SK-N-SH treated with all-trans-retinoic acid at 6 μM for 48 hours (cell line): ENCODE data around the gene RCVRN.

Source experiments
- ATAC-seq: fragments of 200-7000 bp; cut with Tn5 transposase; 3 replicates; pipeline ENCODE4 v1.9.1; 2020; ENCODE audit warnings: mild to moderate bottlenecking, moderate library complexity
- ARNTL ChIP-seq: fragments of 450-650 bp; formaldehyde crosslinking; IDR thresholded peaks from 2 replicates; pipeline ENCODE4 v1.5.0; 2020; ENCODE audit warnings: low read depth, mild to moderate bottlenecking, moderate library complexity, borderline replicate concordance
- CREB5 ChIP-seq: fragments of 250-450 bp; sonication (Bioruptor Pico); IDR thresholded peaks from 2 replicates; pipeline ENCODE4 v1.5.1; 2020; ENCODE audit warnings: low read depth, mild to moderate bottlenecking, moderate library complexity
- CSDC2 ChIP-seq: fragments of 250-450 bp; sonication (Bioruptor Pico); IDR thresholded peaks from 2 replicates; pipeline ENCODE4 v1.5.0; 2020; ENCODE audit warnings: mild to moderate bottlenecking, moderate library complexity
- CSRNP3 ChIP-seq: fragments of 250-450 bp; sonication (Bioruptor Pico); IDR thresholded peaks from 2 replicates; pipeline ENCODE4 v1.5.1; 2021; ENCODE audit warnings: mild to moderate bottlenecking, moderate library complexity
- ESRRG ChIP-seq: fragments of 250-450 bp; sonication (Bioruptor Pico); IDR thresholded peaks from 2 replicates; pipeline ENCODE4 v1.6.1; 2021; ENCODE audit warnings: mild to moderate bottlenecking
- GLIS3 ChIP-seq: fragments of 250-450 bp; sonication (Bioruptor Pico); IDR thresholded peaks from 2 replicates; pipeline ENCODE4 v1.5.0; 2020; ENCODE audit warnings: mild to moderate bottlenecking, moderate library complexity
- ISL1 ChIP-seq: fragments of 250-450 bp; sonication (Bioruptor Pico); IDR thresholded peaks from 2 replicates; pipeline ENCODE4 v2.1.2; 2022; ENCODE audit warnings: mild to moderate bottlenecking, moderate library complexity
- OSR1 ChIP-seq: fragments of 250-450 bp; sonication (Bioruptor Pico); IDR thresholded peaks from 2 replicates; pipeline ENCODE4 v1.8.0; 2022; ENCODE audit warnings: moderate library complexity, mild to moderate bottlenecking, inconsistent platforms
- PATZ1 ChIP-seq: fragments of 250-450 bp; sonication (Bioruptor Pico); IDR thresholded peaks from 2 replicates; pipeline ENCODE4 v1.8.0; 2020; ENCODE audit warnings: mild to moderate bottlenecking, moderate library complexity, borderline replicate concordance
- POU6F1 ChIP-seq: fragments of 250-450 bp; sonication (Bioruptor Pico); IDR thresholded peaks from 2 replicates; pipeline ENCODE4 v1.8.0; 2021; ENCODE audit warnings: low read depth, mild to moderate bottlenecking, moderate library complexity, borderline replicate concordance
- PPARA ChIP-seq: fragments of 250-450 bp; sonication (Bioruptor Pico); IDR thresholded peaks from 2 replicates; pipeline ENCODE4 v1.5.0; 2020; ENCODE audit warnings: mild to moderate bottlenecking, borderline replicate concordance
- TCF4 ChIP-seq: fragments of 250-450 bp; sonication (Bioruptor Pico); IDR thresholded peaks from 2 replicates; pipeline ENCODE4 v1.8.0; 2021; ENCODE audit warnings: mild to moderate bottlenecking, moderate library complexity, borderline replicate concordance
- TOX ChIP-seq: fragments of 250-450 bp; sonication (Bioruptor Pico); IDR thresholded peaks from 2 replicates; pipeline ENCODE4 v1.8.0; 2021; ENCODE audit warnings: mild to moderate bottlenecking, moderate library complexity, borderline replicate concordance
- TSHZ2 ChIP-seq: fragments of 250-450 bp; sonication (Bioruptor Pico); IDR thresholded peaks from 2 replicates; pipeline ENCODE4 v1.5.0; 2020; ENCODE audit warnings: mild to moderate bottlenecking, moderate library complexity
- ZC3H10 ChIP-seq: fragments of 250-450 bp; sonication (Bioruptor Pico); IDR thresholded peaks from 2 replicates; pipeline ENCODE4 v1.5.1; 2021; ENCODE audit warnings: mild to moderate bottlenecking, moderate library complexity
- ZFP3 ChIP-seq: fragments of 250-450 bp; sonication (Bioruptor Pico); IDR thresholded peaks from 2 replicates; pipeline ENCODE4 v1.5.0; 2020; ENCODE audit warnings: mild to moderate bottlenecking, moderate library complexity
- ZNF565 ChIP-seq: fragments of 450-650 bp; formaldehyde crosslinking; conservative IDR thresholded peaks from 2 replicates; pipeline ENCODE4 v1.5.0; 2020; ENCODE audit warnings: low read depth, mild to moderate bottlenecking, moderate library complexity
- ZNF70 ChIP-seq: fragments of 450-650 bp; formaldehyde crosslinking; IDR thresholded peaks from 2 replicates; pipeline ENCODE4 v1.5.0; 2020; ENCODE audit warnings: mild to moderate bottlenecking, moderate library complexity
- ZNF8 ChIP-seq: fragments of 450-650 bp; formaldehyde crosslinking; IDR thresholded peaks from 2 replicates; pipeline ENCODE4 v1.5.0; 2020; ENCODE audit warnings: mild to moderate bottlenecking, moderate library complexity

RCVRN gene

GRCh38 chr17:9928601-9929333, 23.7 kb upstream of the RCVRN start:
- ATAC-seq, result peak; percentile 72
- TF ChIP-seq ZNF70 (CRISPR knock-in tag) (no peak), TOX (CRISPR knock-in tag) (no peak), OSR1 (CRISPR knock-in tag) (no peak)

- ATAC-seq, result no peak
- TF ChIP-seq PPARA (CRISPR knock-in tag), result no peak
- no peak for TF ChIP-seq PATZ1
- no peak for TF ChIP-seq TSHZ2 (CRISPR knock-in tag)
- TF ChIP-seq ISL1 (CRISPR knock-in tag), result no peak
- no peak for TF ChIP-seq CSDC2
- TF ChIP-seq ZFP3 (CRISPR knock-in tag), result no peak
- TF ChIP-seq CSRNP3 (CRISPR knock-in tag), result no peak
- no peak for TF ChIP-seq ZNF565 (CRISPR knock-in tag)
- TF ChIP-seq POU6F1 (CRISPR knock-in tag), result no peak
- no peak for TF ChIP-seq ZC3H10 (CRISPR knock-in tag)
- no peak for TF ChIP-seq TCF4
- TF ChIP-seq TOX (CRISPR knock-in tag), result no peak
- TF ChIP-seq OSR1 (CRISPR knock-in tag), result no peak
- no peak for TF ChIP-seq ZNF8
- TF ChIP-seq ARNTL (CRISPR knock-in tag), result no peak
- no peak for TF ChIP-seq CREB5 (CRISPR knock-in tag)
- TF ChIP-seq ESRRG (CRISPR knock-in tag), result no peak
- TF ChIP-seq GLIS3 (CRISPR knock-in tag), result no peak
These were observed 21.2 kb upstream of the RCVRN start for GRCh38 chr17:9926150-9926804.

- no peak for ATAC-seq
- TF ChIP-seq ISL1 (CRISPR knock-in tag), result no peak
- TF ChIP-seq ZNF8, result no peak
- TF ChIP-seq GLIS3 (CRISPR knock-in tag), result no peak
- TF ChIP-seq ESRRG (CRISPR knock-in tag), result no peak
- no peak for TF ChIP-seq CSDC2
- no peak for TF ChIP-seq PPARA (CRISPR knock-in tag)
These were observed 20.4 kb upstream of the RCVRN start for GRCh38 chr17:9925457-9925856.
